ENCODE data around the gene SND1.

DNA sequence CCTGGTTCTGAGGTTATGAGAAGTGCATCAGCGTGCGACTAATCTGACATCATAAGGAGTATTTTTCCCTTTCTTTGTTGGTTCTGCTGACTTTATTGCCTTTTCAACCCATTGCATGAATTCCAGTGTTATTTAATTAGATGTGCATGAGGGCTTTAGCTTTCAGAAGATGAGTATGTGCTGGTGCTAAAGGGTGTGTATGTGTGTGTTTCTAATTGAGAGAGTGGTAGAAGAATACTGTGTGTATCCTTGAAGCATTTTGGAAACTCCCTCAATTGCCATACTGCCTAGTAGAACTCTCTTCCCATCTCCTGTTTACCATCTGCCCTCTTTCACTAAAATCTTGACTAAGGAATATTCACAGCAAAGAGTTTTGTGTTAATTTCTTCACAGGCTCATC, 158.1 kb downstream of the SND1 start:
- no peak for TF ChIP-seq CTCF (IDR thresholded peaks at IDR 0.05; ENCODE audit: low read depth, low read length, poor library complexity, severe bottlenecking)
- no peak for TF ChIP-seq EZH2phosphoT487 (IDR thresholded peaks at IDR 0.05; ENCODE audit: borderline replicate concordance, low read length)
